ENCODE measurements around the gene LDB2. TPM values are rescaled to one million over a fixed set of nuclear protein-coding genes. Genes with fewer than 3 reads are reported as not detected.

LDB2 gene
- total RNA-seq, 6 experiments from 2014 or later: 24.2 to 40.4 (median 31.7) TPM

DNA sequence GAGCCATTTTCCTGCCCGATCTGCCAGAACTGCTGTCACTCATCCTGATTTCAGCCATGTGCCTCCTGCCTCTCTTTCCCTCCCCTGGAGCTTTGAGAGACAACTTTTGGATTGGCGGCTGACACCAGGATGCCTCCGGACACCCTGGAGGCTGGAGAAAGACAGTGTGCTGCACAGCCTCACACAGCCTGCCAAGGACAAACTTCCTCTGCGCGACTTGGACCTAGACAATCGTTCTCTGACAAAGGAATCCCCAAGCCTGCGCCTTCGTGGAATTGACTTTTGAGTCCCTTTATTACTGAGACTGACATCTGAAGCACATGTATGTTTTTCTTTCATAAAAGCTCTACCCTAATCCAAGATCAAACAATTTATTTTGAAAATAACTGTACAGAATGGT is 10.8 kb upstream of the LDB2 start:
- H3K9me3 Mint-ChIP-seq: peaks cover 4% of the 10 kb centered on the region; the same call in 1 of the 2 replicates
- peaks cover 22% of the 10 kb centered on the region for H3K4me1 Mint-ChIP-seq (ENCODE audit: low read depth)
- no peak overlapping the region for H3K27ac Mint-ChIP-seq
- H3K36me3 Mint-ChIP-seq (ENCODE audit: low read depth): no peaks in the 10 kb centered on the region; the same call in 1 of the 2 replicates
- TF ChIP-seq CTCF (IDR thresholded peaks at IDR 0.05): no peak
- H3K27me3 Mint-ChIP-seq (ENCODE audit: insufficient read depth): peaks cover 1% of the 10 kb centered on the region; the same call in 1 of the 2 replicates
- H3K4me3 Mint-ChIP-seq: no peak overlapping the region
- no peak for DNase-seq

- no peak overlapping the region for H3K27ac Mint-ChIP-seq
These were observed 10.1 kb upstream of the LDB2 start for GRCh38 chr4:16908377-16909021.

GRCh38 chr4:16900325-16900724 is 1.9 kb upstream of the LDB2 start:
- no peak overlapping the region for H3K27ac Mint-ChIP-seq
- H3K36me3 Mint-ChIP-seq (ENCODE audit: low read depth): no peaks in the 10 kb centered on the region
- H3K4me1 Mint-ChIP-seq (ENCODE audit: low read depth): peaks cover 25% of the 10 kb centered on the region
- H3K9me3 Mint-ChIP-seq: no peaks in the 10 kb centered on the region
- no peak for DNase-seq
- no peak for TF ChIP-seq CTCF (IDR thresholded peaks at IDR 0.05)
- H3K4me3 Mint-ChIP-seq: no peak overlapping the region
- peaks cover 2% of the 10 kb centered on the region; the same call in 1 of the 2 replicates for H3K27me3 Mint-ChIP-seq (ENCODE audit: insufficient read depth)

More at GRCh38 chr4:16908377-16909021, 10.1 kb upstream of the LDB2 start:
- H3K9me3 Mint-ChIP-seq: peaks cover 4% of the 10 kb centered on the region; the same call in 1 of the 2 replicates
- H3K36me3 Mint-ChIP-seq (ENCODE audit: low read depth): no peaks in the 10 kb centered on the region; the same call in 1 of the 2 replicates
- H3K27me3 Mint-ChIP-seq (ENCODE audit: insufficient read depth): peaks cover 1% of the 10 kb centered on the region; the same call in 1 of the 2 replicates
- peaks cover 15% of the 10 kb centered on the region for H3K4me1 Mint-ChIP-seq (ENCODE audit: low read depth)
- TF ChIP-seq CTCF (IDR thresholded peaks at IDR 0.05): no peak
- no peak for DNase-seq
- H3K4me3 Mint-ChIP-seq: no peak overlapping the region

GRCh38 chr4:16896881-16897750 is 1.3 kb downstream of the LDB2 start:
- Mint-ChIP-seq H3K36me3 (ENCODE audit: low read depth) (no peaks in the 10 kb centered on the region), H3K27me3 (ENCODE audit: insufficient read depth) (no peaks in the 10 kb centered on the region), H3K4me3 (peak overlapping the region; percentile 95), H3K4me1 (ENCODE audit: low read depth) (peaks cover 57% of the 10 kb centered on the region), H3K9me3 (no peaks in the 10 kb centered on the region), H3K27ac (peak overlapping the region; percentile 83)
- peak; percentile 71 for DNase-seq
- TF ChIP-seq CTCF (IDR thresholded peaks at IDR 0.05): no peak

DNA sequence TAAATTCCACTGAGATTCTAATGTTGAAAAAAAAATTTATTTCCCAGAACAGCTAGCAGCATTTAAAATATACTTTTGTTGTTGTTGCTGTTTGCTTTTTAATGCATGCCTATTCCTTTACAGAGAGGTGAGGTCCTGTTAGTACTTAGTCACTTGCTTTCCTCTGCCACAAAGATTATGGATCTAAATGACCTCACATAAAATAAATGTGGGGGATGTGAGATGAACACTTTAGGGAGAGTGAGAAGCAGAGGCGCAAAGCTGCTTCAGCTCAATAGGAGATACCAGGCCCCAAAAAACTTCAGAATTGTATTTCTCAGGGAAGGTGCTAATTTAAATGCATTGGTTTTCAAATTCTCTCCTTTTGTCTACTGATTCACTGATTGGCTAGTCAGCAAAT is 4.0 kb downstream of the LDB2 start:
- TF ChIP-seq CTCF (IDR thresholded peaks at IDR 0.05): no peak
- Mint-ChIP-seq H3K27ac (peak overlapping the region; percentile 91), H3K36me3 (ENCODE audit: low read depth) (peaks cover 11% of the 10 kb centered on the region; the same call in 1 of the 2 replicates), H3K4me1 (ENCODE audit: low read depth) (peaks cover 72% of the 10 kb centered on the region), H3K4me3 (peak overlapping the region; percentile 95), H3K9me3 (no peaks in the 10 kb centered on the region), H3K27me3 (ENCODE audit: insufficient read depth) (no peaks in the 10 kb centered on the region)
- peak; percentile 59 for DNase-seq
